Tibial nerve (tissue), 4 donors: ENCODE results near the gene PLCL2. TPM values are rescaled to one million over a fixed set of nuclear protein-coding genes. Genes with fewer than 3 reads are reported as not detected.

ENCODE experiments used
- DNase-seq, 2 donors: peaks; one replicate each; pipeline ENCODE4 v3.0.0-alpha.2; 2019; ENCODE audit warnings: low spot score in 2 of 2
- H3K27ac ChIP-seq, 4 donors: fragments of 200-600 bp; sonication (generic) in 3 of 4; one replicate each; pipeline ENCODE4 v1.5.1; 2017 to 2019; ENCODE audit warnings: mild to moderate bottlenecking in 1 of 4
- H3K27me3 ChIP-seq, 2 donors: fragments of 200-600 bp; sonication (generic) in 1 of 2; one replicate each; pipeline versions ENCODE4 v1.5.1 to v1.6.0; 2017 to 2019
- H3K36me3 ChIP-seq, 3 donors: fragments of 200-600 bp; sonication (generic); one replicate each; pipeline ENCODE4 v1.5.1; 2018 to 2019
- H3K4me1 ChIP-seq, 4 donors: fragments of 200-600 bp; sonication (generic) in 3 of 4; one replicate each; pipeline ENCODE4 v1.5.1; 2017 to 2019
- H3K4me3 ChIP-seq, 4 donors: fragments of 200-600 bp; sonication (generic) in 3 of 4; one replicate each; pipeline ENCODE4 v1.5.1; 2017 to 2019; ENCODE audit warnings: mild to moderate bottlenecking in 1 of 4, moderate library complexity in 1 of 4
- H3K9me3 ChIP-seq, 4 donors: fragments of 200-600 bp; sonication (generic) in 3 of 4; one replicate each; pipeline ENCODE4 v1.5.1; 2017 to 2019
- CTCF ChIP-seq, 5 experiments: fragments of 200-600 bp in 3 of 5; fragments of 450-650 bp in 2 of 5; sonication (generic) in 3 of 5; IDR thresholded peaks; one replicate each; pipeline ENCODE4 v1.5.1; 2016 to 2019; ENCODE audit warnings: antibody characterized with exemption in 5 of 5, mild to moderate bottlenecking in 3 of 5, moderate library complexity in 2 of 5
- EP300 ChIP-seq, 2 donors: sonication (generic); formaldehyde crosslinking; IDR thresholded peaks; one replicate each; pipeline ENCODE4 v1.6.1; 2017; ENCODE audit warnings: antibody characterized with exemption in 2 of 2, mild to moderate bottlenecking in 1 of 2
- POLR2A ChIP-seq, 2 donors: fragments of 450-650 bp; IDR thresholded peaks; one replicate each; pipeline ENCODE4 v1.6.1; 2017; ENCODE audit warnings: antibody characterized with exemption in 2 of 2, mild to moderate bottlenecking in 2 of 2, moderate library complexity in 2 of 2
- WGBS, 2 donors: methylation state at CpG; one replicate each; pipeline ENCODE4 v1.1.5; 2018; 5-methylcytosine and 5-hydroxymethylcytosine counted together
- total RNA-seq, 4 donors: library from RNA; depleted of rRNA; stranded (reverse); fragments of >200 nt; gene quantifications; one replicate each; pipeline ENCODE4 v1.1.0, GENCODE V29; 2016

Gene PLCL2
- total RNA-seq, 4 donors from 2014 or later, result 17.7 to 39.3 (median 29.0) TPM

- Histone ChIP-seq H3K36me3 (no peaks in the 10 kb centered on the region), H3K4me1 (peaks cover 0 to 52% (median 29%) of the 10 kb centered on the region in 4 donors), H3K9me3 (no peaks in the 10 kb centered on the region), H3K27me3 (no peaks in the 10 kb centered on the region), H3K4me3 (no peak overlapping the region), H3K27ac (no peak overlapping the region)
- TF ChIP-seq POLR2A (IDR thresholded peaks at IDR 0.05) (no peak), EP300 (IDR thresholded peaks at IDR 0.05) (no peak), CTCF (IDR thresholded peaks at IDR 0.05) (no peak)
- DNase-seq, result no peak
- WGBS, 2 donors, result 95 to 98% methylated on average over 1 of the region's 1 CpG
These were observed 9.0 kb downstream of the PLCL2 start for GRCh38 chr3:16893618-16894200.

GRCh38 chr3:16896094-16896627, 11.4 kb downstream of the PLCL2 start:
- TF ChIP-seq CTCF (IDR thresholded peaks at IDR 0.05) (no peak), EP300 (IDR thresholded peaks at IDR 0.05) (no peak), POLR2A (IDR thresholded peaks at IDR 0.05) (no peak)
- Histone ChIP-seq H3K36me3 (no peaks in the 10 kb centered on the region), H3K4me3 (no peak overlapping the region), H3K27me3 (no peaks in the 10 kb centered on the region), H3K4me1 (peaks cover 0 to 45% (median 17%) of the 10 kb centered on the region in 4 donors), H3K27ac (no peak overlapping the region), H3K9me3 (no peaks in the 10 kb centered on the region)
- no peak for DNase-seq
- 77 to 78% methylated on average over 5 of the region's 5 CpGs for WGBS, 2 donors

- peaks cover 0 to 45% (median 18%) of the 10 kb centered on the region in 4 donors for H3K4me1 ChIP-seq
- no peak overlapping the region for H3K4me3 ChIP-seq
- DNase-seq, result no peak
- H3K36me3 ChIP-seq, result no peaks in the 10 kb centered on the region
- TF ChIP-seq EP300 (IDR thresholded peaks at IDR 0.05) (no peak), CTCF (IDR thresholded peaks at IDR 0.05) (no peak)
- no peak overlapping the region for H3K27ac ChIP-seq
- no peaks in the 10 kb centered on the region for H3K27me3 ChIP-seq
- WGBS, 2 donors, result 74 to 84% methylated on average over 5 of the region's 5 CpGs
- no peaks in the 10 kb centered on the region for H3K9me3 ChIP-seq
These were observed 12.1 kb downstream of the PLCL2 start for GRCh38 chr3:16896820-16897219.

- 62 to 66% methylated on average over 11 of the region's 11 CpGs for whole genome bisulfite sequencing, 2 donors
- Histone ChIP-seq H3K4me3 (peak overlapping the region in 1 of 4 donors; percentile 22), H3K27ac (no peak overlapping the region), H3K4me1 (peaks cover 0 to 45% (median 20%) of the 10 kb centered on the region in 4 donors), H3K27me3 (no peaks in the 10 kb centered on the region), H3K9me3 (no peaks in the 10 kb centered on the region), H3K36me3 (no peaks in the 10 kb centered on the region)
- DNase-seq, result no peak
- TF ChIP-seq EP300 (IDR thresholded peaks at IDR 0.05) (no peak), POLR2A (IDR thresholded peaks at IDR 0.05) (no peak), CTCF (IDR thresholded peaks at IDR 0.05) (no peak)
These were observed 12.6 kb downstream of the PLCL2 start for GRCh38 chr3:16897254-16897926.
